COLO668 (cell line): Measurements from ENCODE around the gene NECTIN3.

ENCODE experiments used
- DNase-seq: peaks from one replicate; lab custom pipeline; 2025; ENCODE audit not compliant: unreplicated experiment; lab: John Stamatoyannopoulos, UW

Gene NECTIN3

DNA sequence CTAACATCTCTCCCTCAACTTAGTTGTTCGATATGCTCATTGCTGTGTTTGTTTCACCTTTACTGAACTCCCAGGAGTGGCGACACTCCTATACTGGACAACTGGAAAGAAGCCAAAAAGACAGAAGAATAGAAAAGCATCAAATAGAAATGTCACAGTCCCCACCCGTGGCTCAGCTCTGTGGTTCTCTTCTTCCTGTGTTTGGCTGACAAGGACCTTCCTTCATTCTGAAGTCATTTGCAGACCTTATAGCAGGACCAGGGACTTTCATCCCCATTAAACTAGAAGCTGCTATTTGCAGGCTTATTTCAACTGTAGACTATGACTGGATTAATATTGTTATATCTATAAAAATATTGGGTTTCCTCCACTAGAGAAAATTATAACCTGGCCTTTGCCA is 125.9 kb downstream of the NECTIN3 start:
- no peak for DNase-seq

DNA sequence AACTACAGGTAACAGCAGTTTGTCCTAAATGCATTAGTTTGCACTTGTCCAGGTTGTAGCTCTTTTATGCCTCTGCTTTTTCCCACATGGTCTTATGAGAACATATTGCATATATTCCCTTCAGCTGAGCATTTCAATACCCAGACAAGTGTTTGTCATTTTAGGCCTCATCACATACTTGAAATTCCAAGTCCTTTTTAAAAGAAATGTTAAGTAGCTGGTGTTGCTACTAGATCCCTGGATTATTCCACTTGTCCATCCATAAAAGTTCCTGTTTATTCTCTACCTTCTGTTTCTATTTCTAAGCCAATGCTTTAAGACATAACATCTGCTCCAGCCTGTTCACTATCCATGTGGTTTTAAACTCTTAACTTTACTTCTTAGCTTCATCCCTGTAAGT is 128.4 kb downstream of the NECTIN3 start:
- no peak for DNase-seq

DNA sequence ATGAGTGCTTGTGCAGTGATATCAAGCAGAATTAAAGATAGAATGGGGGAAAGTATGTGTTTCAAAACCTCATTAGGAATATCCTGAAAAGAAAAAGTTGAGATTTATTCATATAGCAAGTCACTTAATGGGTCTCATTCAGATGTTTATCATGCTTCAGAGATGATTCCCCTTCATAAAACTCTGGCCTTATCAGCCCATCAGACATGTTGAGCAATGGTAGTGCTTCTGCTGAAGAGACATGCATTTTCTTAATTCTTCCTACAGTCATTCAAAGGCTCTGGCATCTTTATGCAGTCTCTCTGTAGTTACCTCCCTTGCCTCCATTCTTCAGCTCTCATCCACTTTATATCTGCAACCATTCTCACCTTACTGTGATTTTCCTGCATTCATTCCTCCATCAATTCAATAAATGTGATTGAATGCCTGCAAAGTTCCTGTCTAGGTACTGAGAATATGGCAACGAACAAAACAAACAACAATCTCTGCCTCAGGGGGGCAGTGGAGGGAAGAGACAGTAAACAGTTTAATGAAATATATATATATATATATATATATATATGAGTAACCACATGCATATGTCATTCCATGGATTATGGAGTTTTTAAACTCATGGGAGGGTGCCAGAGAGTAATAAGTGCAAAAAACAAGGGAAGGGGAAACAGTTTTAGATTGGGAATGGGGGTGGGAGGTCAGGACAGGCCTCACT is 138.5 kb downstream of the NECTIN3 start:
- no peak for DNase-seq

DNA sequence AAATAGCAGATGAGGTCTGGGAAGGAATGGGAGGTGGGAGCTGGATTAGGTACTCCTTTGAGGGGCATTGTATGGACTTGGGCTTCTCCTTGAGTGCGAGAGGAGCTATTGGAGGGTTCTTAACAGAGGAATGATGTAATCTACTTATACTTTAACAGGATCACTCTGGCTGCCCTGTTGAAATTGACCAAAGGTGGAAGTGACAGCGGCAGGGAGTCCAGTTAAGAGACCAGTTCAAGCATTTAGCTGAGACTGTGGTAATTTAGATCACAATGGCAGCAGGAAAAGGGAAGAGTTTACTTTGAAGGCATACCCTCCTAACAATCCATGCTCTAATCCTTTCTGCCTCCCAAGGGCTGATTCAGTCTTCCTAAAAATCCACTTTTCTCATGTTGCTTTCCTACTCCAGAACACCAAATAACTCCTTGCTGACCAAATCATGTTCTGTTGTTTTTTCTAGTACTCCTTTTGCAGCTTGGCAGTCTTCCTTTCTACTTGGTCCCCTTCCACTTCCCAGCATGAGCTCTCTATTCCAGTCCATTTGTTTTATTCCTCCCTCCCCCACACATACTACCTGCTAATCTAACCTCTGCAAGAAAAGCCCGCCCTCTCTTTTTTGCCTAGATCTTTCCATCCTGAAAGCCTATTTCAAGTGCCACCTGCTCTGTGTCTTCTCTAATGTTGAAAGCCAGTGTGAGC is 139.4 kb downstream of the NECTIN3 start:
- DNase-seq = no peak

DNA sequence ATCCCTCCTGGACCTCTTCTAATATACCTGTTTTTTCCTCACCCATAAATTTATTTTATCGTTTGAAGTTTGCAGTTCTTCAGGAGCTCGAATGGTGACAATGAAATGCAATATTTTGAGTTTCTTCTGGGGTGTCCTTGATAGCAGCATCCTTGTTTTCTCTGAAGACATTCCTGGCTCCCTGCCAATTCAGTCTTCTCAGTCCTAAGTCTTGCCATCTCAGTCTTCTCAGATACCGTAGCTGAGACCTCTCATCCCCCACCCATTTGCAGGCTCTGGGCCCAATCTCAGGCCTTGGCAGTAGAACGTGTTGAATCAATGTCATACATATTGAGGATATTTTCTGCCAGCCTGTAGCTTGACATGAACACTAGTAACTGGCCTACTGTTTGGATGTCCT is 140.9 kb downstream of the NECTIN3 start:
- DNase-seq = no peak

DNA sequence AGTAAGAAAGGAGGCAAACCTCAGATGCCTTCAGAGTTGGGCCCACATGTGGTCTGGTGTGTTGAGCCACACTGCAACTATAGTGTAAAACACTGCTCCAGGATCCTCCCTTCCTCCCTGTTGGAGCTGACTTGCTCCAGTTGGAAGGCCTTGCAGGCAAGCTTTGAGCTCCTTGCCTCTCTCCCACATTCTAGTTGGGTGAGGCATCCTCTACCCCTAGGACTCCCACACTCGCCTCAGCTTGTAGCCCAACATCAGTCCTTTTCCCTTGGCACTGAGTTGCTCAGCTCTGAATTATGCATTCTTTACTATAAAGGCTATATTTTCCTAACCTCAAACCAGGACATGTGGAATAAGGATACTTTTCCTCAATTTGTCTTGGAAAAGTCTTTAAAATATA is 143.9 kb downstream of the NECTIN3 start:
- no peak for DNase-seq

DNA sequence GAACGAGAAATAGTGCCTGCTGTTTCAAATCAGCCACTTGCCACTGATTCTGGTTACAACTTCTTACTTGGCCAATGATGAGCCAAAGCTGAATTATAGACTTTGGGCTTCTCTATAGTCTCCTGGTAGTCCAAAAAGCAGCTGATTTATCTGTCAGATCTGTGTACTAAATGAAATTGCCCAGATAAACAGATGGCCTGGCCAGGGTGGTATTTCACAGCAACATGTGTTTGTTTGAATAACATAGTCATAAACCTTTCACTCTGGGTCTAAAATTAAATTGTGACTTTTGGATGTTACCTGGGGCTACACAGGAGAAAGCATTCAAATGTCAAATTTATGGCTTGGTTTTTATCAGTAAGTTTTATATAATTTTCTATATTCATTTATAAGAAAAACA is 147.0 kb downstream of the NECTIN3 start:
- DNase-seq = no peak

DNA sequence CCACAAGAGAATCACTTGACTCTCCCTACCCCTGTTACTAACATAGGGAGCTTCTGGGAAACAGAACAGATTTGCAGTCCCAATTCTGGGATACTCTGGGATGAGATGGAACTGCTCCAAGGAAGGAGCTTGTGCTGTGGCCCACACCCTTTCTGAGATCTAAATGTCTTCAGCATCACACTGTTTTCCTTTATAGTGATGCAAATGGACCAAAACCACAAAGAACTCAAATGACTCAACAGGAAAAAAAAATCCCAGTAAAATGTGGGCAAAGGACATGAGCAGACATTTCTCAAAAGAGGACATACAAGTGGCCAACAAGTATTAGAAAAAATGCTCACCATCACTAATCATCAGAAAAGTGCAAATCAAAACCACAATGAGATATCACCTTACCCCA is 155.6 kb downstream of the NECTIN3 start:
- DNase-seq = no peak

DNA sequence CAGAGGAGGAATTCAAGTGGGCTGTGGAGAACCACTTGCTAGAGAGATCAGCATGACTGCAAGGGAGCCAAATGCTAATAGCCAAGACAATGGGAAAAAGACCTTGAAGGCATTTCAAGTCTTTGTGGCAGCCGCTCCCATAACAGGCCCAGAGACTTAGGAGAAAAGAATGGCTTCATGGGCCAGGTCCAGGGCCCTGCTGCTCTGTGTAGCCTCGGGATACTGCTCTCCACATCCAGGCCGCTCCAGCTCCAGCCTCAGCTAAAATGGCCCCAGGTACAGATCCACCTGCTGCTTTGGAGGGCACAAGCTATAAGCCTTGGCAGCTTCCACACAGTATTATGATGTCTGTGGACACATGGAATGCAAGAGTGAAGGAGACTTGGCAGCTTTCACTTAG is 157.7 kb downstream of the NECTIN3 start:
- no peak for DNase-seq

DNA sequence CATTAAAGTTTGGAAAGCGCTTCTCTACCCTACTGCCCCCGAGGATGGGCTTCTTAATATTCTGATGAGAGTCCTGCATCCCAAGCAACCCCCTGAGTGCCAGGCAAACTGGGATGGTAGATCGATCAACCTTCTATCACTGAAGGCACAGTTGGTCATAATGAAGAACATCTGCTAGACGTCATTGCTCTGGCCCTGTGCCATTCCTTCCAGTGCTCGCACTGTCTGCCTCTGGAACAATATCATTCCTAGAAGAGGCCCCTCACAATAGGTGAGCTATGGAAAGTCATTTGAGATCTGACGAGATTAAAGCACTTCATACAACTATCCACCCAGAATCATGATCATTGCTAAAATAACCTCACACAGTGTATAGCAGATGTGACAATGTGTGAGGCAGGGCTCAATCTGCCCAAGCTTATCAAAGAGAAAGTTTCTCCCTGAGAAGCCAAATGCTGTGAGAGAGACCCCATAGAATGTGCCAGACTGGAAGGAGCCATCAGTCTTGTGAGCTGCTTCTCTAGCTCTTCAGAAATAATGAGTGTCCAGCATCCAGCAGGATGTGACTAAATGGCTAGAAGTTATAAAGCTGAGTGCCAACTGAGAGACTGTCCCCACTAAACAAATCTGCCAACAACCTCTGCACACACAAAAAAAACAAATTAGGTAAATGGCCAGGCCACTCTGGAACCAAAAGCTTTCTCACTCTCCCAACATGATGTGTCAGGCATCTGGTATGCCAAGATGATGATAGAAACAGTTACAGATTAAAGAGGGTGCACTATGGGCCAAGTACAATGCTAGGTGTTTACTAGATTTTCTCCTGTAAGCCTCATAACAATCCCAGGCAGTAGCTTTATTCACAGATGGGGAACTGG is 165.5 kb downstream of the NECTIN3 start:
- no peak for DNase-seq

DNA sequence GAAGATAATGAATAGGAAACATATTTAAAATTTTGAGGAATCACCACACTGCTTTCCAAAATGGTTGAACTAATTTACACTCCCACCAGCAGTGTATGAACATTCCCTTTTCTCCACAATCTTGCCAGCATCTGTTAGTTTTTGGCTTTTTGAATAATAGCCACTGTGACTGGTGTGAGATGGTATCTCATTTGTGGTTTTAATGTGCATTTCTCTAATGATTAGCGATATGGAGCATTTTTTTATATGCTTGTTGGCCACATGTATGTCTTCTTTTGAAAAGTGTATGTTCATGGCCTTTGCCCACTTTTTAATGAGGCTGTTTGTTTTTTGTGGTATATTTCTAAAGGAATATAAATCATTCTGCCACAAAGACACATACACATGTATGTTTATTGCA is 166.3 kb downstream of the NECTIN3 start:
- DNase-seq = no peak

DNA sequence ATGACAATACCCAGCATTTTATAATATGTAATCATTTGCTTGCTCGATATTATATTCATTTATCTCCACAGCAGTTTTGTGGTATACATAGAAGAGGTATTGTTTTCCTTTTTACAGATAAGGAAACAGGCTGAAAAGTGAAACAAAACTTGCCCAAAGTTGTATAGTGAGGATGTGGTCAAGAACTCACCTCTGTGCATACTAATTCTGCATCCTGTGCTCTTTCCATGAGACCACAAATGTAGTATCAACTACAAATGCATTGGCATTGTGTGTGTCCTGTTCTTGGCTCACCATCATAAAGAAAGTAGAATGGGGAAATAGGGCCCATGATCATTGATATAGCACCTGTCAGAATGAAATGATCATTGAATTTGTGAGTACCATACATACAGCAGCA is 167.3 kb downstream of the NECTIN3 start:
- DNase-seq = no peak

DNA sequence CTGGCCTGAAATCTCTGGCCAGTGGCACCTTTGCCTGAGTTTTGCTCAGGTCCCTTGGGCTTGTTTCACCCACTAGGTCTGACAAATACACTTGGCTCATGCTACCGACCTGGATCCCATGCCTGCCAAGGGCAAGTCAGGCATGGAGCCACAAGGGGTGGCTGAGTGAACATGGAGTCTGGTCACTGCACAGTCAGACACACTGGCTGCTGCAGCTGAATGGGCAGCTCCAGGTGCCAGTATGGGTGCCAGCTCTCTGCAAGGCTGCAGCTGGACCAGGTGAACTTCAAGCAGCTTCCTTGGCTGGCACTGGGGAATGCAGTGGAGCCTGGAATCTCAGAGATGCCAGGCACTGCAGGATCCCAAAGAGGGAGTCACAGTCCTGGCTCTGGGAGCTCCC is 170.3 kb downstream of the NECTIN3 start:
- DNase-seq = no peak
